ENCODE measurements around the gene EXD3.

- no peak for TF ChIP-seq CTCF (IDR thresholded peaks at IDR 0.05)
- no peak for TF ChIP-seq POLR2A (IDR thresholded peaks at IDR 0.05)
- no peak for TF ChIP-seq POLR2AphosphoS5 (IDR thresholded peaks at IDR 0.05)
Observed at GRCh38 chr9:137387891-137388560, 34.9 kb downstream of the EXD3 start.

Measured in sigmoid colon (tissue), 4 donors.